ENCODE results near the gene TTC12.

DNA sequence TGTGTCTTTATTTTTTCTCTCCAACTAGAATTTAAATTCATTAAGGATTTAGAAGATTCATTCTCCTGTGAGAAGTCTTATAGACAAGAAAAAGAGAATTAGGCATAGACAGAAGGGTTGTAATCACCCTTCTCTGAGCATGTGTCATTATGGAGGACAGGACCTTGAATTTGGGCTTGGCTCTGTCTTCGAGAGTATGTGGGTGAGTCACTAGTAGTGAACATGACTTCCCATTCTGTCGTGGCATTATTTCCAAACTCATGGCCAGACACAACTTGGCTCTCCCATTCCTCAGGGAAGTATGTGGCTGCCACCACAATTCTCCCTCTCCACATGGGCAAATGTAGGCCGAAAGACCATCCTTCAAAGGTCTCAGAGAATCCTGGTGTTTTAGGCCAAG, 58.9 kb downstream of the TTC12 start:
- TF ChIP-seq, protein P1, sequence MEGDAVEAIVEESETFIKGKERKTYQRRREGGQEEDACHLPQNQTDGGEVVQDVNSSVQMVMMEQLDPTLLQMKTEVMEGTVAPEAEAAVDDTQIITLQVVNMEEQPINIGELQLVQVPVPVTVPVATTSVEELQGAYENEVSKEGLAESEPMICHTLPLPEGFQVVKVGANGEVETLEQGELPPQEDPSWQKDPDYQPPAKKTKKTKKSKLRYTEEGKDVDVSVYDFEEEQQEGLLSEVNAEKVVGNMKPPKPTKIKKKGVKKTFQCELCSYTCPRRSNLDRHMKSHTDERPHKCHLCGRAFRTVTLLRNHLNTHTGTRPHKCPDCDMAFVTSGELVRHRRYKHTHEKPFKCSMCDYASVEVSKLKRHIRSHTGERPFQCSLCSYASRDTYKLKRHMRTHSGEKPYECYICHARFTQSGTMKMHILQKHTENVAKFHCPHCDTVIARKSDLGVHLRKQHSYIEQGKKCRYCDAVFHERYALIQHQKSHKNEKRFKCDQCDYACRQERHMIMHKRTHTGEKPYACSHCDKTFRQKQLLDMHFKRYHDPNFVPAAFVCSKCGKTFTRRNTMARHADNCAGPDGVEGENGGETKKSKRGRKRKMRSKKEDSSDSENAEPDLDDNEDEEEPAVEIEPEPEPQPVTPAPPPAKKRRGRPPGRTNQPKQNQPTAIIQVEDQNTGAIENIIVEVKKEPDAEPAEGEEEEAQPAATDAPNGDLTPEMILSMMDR (IDR thresholded peaks at IDR 0.05): no peak
- TF ChIP-seq POLR2A (IDR thresholded peaks at IDR 0.05) (no peak), POLR2AphosphoS5 (IDR thresholded peaks at IDR 0.05) (no peak), EP300 (IDR thresholded peaks at IDR 0.05) (no peak)
